GM21423 (cell line): Measurements from ENCODE around the gene A2M.

Source experiments
- ATAC-seq: cut with Tn5 transposase; IDR thresholded peaks from one replicate; pipeline ENCODE4 v1.9.1; 2021; ENCODE audit warnings: mild to moderate bottlenecking, moderate library complexity; ENCODE audit not compliant: unreplicated experiment

Gene A2M

DNA sequence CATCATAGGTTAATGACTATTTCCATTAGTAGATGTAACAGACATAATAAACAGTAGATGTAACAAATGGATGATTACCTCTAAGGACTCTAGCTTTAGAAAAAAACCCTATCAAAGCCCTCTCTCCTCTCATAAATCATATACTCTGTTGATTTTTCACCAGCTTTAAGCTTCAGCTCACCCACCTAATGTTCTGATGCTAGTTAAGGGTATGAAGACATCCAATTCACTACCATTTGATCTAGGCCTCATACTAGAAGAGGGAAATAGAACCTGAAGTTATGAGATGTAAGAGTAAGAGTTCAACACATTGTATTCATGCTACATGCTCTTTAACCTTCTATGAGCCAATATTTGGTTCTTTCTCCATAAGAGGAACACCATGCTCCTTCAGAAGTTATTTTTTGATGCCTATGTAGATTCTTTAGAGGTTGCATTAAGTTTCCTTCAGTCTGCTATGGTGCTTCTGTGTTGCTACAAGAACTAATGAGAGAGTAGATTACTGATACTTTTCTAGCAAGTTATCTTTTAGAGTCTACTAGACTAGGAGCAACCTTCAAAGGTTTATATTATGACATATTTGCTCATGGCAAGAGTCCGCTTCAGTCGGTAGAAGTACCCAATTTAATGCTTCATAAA, 16.0 kb downstream of the A2M start:
- ATAC-seq, result no peak

DNA sequence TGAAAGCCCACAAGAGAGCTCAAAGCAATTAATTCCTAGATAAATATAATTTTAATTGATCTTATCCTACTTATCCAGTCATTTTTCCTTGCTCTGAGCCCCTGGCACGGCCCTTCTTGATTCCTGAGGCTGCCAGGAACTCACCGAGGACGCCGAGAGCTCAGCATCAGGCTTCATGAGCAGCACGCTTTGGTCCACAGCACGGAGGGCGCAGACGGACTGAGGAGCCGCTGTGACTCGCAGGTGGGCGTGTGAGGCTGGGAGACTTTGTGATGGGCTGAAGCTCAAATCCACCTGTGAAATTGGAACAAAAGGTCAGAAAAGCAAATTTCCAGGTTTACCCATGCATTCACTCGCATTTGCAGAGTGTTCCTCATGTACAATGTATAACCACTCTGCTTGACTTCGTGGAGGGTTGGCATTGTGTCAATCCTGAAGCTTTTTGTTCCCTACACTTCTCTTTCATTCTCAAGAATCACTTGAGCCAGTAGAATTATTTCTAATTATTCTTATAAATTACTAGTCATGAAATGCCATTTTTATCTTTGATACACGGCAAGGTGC, 17.2 kb downstream of the A2M start:
- no peak for ATAC-seq

DNA sequence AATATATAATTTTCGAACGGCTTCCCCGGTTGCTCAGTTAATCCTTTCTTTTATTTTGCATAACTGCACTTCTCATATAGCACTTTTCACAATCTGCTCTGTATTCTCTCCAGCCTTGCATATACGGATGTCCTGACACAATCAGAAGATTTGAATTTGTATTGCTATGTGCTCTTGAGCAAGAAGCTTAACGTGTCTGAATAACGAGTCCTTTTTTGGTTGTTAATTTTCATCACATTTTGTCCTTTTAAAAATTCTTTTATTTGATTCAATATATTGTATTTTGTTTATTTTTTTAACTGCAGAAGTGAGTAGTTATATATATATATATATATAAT, 17.6 kb downstream of the A2M start:
- ATAC-seq, result no peak

DNA sequence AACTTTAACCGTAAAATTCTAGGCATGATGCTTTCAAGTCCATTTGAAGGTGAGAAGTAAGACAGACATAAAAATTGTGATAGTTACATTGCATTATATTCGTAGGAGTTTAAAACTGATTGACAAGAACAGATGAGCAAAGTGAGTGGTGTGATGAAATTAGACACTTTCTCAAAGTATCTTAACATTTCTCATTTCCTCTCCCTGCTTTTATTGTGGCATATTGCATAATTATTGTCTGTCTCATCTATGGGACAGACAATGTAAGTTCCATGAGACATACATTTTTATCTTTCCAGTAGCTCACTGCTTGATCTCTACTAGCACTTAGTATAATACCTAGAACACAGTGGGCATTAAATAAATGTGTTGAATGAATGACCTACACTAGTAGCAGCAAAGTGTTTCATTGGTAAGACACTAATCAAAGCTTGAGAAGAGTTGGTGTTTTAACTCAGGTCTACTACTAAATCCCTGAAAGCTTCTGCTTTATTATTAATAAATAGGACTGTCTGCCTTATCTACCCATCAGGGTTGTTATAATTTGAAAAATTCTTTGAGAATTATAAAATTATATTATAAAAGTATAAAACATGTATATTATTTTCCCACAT, 19.0 kb downstream of the A2M start:
- ATAC-seq, result no peak

DNA sequence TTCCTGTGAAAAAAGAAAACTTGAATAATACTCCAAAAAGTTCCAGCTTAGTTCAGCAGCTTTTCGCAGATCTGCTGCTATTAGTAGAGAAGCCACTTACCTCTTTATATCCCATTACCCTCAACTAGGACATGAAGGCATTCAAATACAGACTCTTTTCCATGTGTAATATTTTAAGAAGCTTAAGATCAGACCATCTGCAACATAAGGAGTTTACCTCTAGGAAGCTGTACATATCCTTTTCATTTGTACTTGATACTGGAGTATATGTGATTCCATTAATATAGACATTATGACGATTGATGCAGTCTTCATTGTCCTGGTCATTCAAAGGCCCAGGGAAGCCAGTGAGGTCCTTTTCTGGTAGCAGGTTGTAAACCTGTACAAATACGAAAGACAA, 20.4 kb downstream of the A2M start:
- no peak for ATAC-seq

DNA sequence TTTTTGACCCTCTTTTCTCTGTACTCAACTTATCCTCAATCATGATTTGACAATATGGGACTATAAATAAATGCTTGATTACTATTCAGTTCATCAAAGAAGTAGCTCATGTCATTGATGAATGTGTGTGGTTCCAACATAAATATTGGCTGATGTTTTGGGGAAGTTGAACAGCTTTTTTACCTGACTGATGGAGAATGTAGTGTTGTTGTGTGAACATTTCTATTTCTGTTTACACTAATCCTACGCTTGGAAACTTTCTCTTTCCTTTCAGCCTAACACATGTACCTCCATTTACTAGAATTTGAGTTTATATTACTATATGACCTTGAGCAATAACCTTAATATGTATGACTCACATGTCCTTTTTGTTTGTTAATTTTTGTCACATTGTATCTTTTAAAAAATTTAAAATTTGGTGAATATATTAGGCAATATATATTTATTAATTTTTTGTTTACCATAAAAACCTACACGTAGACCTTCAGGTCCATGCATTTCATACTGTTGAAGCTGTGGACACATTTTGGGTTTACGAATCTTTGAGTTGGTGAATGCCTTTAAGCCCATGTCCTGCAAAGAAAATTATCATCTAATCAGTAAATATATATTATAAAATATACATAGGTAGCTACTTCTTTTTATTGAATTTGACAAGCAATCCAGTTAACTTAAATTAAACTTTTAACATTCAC, 21.1 kb downstream of the A2M start:
- ATAC-seq, result no peak

DNA sequence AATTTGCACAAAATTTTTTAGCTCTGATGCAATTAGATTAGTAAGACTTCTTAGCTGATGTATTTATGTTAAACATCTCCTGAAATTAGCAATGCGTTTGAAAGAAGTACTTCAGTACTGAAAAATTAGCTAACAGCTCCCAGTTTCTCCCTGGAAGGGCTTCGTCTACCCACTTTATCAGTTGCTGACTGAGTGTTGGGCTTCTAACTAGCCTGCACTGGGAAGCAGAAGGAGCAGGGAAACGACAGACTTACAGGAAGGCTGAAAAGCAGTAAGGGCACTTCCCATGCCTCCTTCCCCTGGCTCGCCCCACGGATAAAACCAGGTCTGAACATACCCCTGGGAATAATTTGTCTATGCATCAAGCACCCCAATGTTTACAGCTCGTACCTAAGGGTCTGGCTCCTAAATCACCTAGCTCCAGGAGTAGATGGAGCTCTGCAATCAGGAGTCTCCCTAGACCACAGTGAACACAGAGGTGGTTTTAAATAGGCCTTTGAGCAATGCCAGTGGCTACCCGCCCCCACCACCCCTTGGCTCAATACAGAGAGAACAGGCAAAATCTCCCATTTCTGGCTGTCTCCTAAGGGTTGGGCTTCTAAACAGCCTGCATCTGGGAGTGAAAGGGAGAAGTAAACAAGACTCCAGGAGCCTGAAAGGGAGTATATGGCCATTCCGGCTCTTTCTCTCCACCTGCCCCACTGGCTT, 23.7 kb downstream of the A2M start:
- ATAC-seq, result no peak

DNA sequence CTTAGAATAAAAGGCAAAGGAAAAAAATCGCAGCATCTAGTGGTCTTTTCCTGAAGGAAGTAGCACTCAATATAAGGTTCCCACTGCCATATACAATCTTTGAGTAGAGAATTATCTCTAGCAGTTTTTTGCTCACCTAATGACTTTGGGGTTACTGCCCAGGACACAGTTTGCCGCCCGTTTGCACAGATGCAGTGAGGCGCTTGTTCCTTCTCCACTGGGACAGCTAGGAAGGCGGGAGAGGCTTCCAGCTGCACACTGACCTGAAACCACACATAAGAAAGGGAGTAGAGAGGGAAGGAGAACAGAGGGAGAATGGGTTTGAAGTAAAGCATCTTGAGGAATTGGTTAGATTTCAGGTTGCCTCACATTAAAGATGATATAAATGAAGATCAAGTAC, 25.5 kb downstream of the A2M start:
- ATAC-seq, result no peak

DNA sequence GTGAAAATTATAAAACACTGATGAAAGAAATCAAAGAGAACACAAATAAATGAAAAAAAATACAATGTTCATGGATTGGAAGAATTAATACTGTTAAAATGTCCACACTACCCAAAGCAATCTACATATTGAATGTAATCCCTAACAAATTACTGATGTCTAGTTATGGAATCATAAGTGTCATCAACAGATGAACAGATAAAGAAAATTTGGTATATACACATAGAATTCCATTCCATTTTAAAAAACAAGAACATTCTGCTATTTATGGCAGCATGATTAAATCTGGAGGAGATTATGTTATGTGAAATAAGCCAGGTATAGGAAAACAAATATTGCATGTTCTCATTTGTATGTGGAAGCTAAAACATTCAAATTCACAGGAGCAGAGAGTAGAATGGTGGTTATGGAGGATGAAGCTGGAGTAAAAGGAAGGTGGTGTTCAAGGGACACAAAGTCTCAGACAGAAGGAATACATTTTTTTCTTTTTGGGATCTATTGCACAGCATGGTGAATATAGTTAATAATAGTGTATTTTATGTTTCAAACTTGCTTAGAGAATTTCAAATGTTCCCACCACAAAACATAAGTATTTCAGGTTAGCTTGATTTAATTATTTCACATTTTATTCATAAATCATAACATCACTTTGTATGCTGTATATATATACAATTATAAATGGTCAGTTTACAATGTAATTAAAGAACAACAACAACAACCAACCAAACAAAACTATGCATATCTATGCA, 28.5 kb downstream of the A2M start:
- ATAC-seq, result no peak

DNA sequence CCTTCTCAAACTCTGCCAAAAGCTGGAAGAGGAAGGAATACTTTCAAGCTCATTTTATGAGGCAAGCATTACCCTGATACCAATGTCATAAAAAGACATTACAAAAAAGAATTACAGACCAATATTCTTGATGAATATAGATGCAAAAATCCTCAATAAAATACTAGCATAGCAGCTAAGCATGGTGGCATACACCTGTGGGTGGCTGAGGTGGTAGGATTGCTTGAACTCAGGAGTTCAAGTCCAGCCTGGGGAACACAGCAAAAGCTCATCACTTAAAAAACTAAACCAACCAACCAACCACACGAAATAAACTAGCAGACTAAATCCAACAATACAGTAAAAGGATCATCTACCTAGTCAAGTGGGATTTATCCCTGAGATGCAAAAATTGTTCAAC, 29.6 kb downstream of the A2M start:
- no peak for ATAC-seq

DNA sequence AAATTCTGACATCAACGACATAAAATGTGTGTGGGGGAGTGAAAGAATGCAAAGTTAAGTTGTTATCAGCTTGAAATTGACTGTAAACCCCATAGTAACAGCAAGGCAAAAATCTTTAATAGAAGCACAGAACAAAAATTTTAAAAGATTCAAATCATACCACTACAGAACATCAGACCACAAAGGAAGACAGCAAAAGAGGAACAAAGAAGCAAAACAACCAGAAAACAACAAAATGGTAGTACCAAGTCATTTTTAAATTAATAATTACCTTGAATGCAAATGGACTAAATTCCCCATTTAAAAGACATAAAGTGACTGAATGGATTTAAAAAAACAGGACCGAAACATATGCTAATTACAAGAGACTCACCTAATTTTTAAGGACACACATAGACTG, 31.3 kb downstream of the A2M start:
- ATAC-seq, result no peak

DNA sequence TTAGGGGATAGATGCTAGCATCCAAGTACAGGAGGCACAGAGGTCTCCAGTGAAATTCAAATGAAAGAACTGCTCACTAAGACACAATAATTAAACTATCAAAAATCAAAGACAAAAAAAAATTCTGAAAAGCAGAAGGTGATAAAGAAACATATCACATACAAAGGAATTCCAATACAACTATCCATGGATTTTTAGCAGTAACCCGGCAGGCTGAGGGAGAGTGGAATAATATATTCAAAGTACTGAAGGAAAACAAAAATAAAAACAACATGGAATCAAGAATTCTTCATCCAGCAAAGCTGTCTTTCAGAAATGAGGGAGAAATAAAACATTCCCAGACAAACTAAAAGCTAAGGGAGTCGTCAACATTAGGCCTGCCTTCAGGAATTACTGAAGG, 31.9 kb downstream of the A2M start:
- ATAC-seq, result no peak

DNA sequence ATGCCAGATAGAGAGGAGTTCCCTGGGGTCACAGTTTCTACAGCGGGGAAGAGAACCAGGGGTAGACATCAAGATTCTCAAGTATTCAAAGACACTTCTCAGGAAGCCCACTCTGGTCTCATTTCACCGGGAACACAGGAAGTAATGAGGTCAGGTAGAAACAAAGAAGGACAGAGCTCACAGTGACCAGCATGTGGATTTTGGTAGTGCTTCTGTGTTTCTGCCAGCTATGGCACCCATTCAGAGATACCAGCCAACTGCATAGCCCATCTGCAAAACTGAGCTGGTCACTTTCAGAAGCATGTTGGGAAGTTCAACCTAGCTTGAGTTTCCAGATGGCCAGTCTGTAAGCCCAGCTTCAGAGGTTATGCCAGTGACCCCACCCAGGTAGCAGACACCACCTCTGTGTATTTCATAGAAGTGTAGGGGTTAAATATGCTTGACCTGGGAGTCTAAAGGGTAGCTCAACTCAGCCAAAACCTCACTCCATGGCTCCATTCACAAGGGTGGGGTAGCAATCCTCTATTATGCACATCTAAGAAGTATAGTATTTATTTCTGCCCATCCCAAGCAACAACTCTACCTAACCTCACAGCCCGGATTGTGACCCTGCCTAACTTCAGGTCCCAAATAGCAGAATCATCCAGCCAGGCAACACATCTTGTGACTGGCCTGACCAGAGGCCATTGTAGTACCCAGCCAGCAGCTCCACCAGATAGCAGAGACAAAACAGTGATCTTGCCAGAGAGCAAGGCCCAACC, 33.9 kb downstream of the A2M start:
- no peak for ATAC-seq

DNA sequence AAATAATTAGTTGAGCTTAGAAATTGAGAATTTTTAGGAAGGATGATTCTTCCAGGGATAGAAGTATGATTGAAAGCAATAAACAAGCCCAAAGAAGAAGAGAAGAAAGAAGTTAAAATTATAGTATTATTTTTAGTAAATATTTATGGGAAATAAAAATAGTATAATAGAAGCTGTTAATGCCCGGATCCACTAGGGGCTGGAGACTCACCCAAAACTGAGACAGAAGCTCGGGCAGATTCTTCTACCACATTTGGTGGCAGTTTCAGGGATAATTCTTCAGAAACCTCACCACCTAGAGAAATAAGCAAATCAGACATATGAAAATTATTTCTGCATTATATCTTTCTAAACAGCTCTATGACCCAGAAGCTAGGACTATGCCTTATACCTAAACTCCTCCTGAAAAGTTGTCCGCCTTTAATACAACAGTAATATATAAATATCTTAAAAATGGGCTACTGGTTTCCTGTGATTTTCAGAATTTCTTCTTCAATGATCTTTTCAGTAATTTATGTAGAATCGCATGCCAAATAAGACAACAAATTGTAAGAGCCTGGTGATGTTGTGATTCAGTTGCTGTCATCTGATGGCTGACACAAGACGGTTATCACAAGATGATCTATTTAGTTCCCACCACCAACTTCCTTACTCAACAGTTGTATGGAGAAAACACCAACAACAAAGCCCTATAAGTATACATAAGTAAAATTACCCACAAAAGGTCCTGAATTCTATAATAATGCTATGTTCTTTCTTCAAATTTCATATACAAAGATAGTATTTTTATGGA, 35.6 kb downstream of the A2M start:
- ATAC-seq, result no peak

DNA sequence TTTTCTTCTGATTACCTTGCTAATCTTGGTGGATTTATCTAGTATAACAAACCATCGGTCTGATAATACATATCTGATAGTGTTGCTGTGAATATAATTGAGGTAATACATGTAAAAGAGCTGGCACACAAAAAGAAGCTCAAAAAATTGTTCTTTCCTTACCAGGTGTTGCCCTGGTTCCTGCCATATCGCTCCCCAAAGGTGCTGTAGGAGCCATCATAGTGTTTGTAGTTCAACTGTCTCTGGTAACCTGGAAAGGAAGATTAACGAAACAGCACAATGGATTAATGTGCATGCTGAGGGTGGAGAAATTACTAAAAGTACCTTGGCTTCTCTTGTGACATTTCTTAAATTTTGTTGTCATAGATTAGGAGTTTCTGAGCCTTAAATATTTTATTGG, 36.6 kb downstream of the A2M start:
- no peak for ATAC-seq

DNA sequence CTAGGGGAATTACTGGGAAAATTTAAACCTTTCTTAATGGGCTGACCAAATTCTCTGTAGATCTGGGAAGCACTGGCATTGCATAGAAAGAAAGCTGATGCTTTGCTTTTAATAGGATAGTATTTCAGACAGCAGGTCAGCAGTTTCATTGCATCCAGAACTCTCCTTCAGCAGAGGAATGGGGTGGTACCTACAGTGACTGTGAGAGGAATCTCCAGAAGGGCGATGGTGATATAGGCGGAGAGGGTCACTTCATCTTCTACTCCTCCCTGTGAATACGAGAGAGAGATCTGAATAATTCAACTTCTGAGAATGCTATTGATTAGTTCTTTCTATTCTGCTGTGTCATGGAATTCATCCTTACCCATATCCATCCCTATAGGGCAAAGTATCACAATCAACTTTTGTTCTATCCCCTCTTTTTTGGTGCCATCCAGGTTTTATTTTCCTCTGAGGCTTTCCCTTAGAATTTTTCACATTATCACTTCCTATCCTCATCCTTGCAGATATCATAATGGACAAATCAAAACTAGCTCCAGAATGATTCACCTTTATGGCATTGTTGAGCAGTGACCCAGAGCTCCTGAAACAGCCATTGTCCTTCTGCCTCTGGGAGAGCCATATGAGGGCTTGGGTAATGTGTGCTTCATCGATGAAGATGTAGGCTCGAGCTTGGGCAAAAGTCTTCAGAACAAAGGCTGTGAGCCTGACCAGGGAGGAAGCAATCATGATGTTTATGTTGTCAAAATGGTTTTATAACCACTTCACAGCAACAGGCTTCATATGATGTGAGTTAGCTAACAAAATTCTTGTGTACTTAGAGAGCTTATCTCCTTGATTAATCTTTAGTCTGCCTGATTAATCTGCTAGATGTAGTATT, 38.3 kb downstream of the A2M start:
- ATAC-seq, result no peak

DNA sequence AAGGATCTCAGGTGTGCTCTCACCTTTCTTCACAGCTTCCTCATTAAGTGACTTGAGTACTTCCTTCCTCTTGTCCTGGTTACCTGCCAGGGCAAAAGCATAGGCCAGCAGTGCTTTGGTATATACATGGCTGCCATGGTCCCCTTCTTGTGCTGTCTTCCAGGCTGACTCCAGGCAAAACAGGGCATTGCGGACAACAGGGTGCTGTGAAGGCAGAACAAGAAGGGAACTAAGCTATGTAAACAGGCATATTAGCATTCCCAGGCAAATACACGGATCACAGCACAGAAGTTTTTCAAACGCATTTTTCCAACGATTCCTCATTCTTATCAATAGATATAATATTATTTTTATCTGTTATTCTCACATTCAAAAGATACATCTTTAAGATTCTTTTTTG, 39.0 kb downstream of the A2M start:
- no peak for ATAC-seq

DNA sequence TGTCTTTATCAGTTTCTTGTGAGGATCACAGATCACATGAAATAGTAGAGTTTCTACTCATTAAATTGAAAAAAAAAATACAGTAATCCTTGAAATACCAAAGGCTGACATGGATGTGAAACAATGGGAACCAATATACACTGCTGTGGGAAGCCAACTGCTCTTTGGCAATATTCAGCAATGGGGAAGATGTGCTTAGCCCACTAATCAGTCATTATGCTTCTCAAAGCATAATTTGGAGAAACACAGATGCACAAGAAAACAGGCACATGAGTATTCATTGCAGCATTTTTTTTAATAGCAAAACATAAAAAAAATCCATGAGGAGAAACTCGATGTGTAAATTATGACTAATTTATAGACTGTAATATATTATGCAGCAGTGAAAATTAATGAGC, 40.6 kb downstream of the A2M start:
- no peak for ATAC-seq
